Measurements from ENCODE around the gene FAM222A.

Gene FAM222A

DNA sequence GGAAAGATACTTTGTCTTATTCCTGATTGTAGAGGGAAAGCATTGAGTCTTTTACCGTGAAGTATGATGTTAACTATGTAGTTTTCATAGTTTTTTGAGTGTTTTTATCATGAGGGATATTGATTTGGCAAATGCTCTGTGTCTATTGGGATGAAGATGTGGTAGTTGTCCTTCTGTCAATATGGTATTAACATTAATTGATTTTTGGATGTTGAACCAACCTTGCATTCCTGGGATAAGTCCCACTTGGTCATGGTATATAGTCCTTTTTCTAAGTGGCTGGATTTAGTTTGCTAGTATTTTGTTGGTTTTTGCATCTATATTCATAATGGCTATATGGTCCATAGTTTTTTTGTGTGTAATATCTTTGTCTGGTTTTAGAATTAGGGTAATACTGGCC lies 42.8 kb downstream of the FAM222A start:
- DNase-seq (ENCODE audit: low spot score) = no peak
- in situ Hi-C loops (cut with MboI; ENCODE audit: low pct_unique_long_range_greater_than_20kb, low sequenced_read_pairs, unreplicated experiment) = no loop called here
- TF ChIP-seq, protein P1, sequence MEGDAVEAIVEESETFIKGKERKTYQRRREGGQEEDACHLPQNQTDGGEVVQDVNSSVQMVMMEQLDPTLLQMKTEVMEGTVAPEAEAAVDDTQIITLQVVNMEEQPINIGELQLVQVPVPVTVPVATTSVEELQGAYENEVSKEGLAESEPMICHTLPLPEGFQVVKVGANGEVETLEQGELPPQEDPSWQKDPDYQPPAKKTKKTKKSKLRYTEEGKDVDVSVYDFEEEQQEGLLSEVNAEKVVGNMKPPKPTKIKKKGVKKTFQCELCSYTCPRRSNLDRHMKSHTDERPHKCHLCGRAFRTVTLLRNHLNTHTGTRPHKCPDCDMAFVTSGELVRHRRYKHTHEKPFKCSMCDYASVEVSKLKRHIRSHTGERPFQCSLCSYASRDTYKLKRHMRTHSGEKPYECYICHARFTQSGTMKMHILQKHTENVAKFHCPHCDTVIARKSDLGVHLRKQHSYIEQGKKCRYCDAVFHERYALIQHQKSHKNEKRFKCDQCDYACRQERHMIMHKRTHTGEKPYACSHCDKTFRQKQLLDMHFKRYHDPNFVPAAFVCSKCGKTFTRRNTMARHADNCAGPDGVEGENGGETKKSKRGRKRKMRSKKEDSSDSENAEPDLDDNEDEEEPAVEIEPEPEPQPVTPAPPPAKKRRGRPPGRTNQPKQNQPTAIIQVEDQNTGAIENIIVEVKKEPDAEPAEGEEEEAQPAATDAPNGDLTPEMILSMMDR (IDR thresholded peaks at IDR 0.05; ENCODE audit: extremely low read depth, insufficient read depth, missing control alignments) = no peak

DNA sequence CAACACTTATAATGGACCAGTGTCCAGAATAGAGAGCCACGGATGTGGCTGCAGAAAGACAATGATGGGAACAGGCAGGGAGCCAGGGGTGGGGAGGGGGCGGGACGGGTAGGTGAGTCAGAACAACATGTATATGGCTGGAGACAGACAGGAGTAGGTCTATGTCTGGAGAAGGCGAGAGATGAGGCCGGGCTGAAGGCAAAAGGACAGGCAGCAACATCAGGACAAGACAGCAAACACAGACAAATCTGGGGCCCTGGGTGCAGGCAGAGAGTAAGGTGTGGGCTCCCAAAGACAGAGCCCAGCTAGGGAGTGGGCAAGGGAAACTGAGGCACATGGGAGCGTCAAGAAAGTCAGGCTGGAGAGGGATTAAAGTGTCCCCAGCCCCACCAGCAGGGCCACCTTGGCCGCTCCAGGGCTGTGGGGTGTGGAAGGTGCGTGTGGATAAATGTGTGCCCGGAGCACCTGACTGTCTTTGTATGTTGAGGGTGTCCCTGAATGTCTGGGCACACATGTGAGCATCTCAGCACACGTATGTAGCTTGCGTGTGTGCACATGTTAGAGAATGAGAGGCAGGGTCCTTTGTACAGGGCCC lies 44.1 kb downstream of the FAM222A start:
- TF ChIP-seq, protein P1 (IDR thresholded peaks at IDR 0.05; ENCODE audit: extremely low read depth, insufficient read depth, missing control alignments) = no peak
- in situ Hi-C loops (cut with MboI; ENCODE audit: low pct_unique_long_range_greater_than_20kb, low sequenced_read_pairs, unreplicated experiment) = no loop called here
- DNase-seq (ENCODE audit: low spot score) = no peak

DNA sequence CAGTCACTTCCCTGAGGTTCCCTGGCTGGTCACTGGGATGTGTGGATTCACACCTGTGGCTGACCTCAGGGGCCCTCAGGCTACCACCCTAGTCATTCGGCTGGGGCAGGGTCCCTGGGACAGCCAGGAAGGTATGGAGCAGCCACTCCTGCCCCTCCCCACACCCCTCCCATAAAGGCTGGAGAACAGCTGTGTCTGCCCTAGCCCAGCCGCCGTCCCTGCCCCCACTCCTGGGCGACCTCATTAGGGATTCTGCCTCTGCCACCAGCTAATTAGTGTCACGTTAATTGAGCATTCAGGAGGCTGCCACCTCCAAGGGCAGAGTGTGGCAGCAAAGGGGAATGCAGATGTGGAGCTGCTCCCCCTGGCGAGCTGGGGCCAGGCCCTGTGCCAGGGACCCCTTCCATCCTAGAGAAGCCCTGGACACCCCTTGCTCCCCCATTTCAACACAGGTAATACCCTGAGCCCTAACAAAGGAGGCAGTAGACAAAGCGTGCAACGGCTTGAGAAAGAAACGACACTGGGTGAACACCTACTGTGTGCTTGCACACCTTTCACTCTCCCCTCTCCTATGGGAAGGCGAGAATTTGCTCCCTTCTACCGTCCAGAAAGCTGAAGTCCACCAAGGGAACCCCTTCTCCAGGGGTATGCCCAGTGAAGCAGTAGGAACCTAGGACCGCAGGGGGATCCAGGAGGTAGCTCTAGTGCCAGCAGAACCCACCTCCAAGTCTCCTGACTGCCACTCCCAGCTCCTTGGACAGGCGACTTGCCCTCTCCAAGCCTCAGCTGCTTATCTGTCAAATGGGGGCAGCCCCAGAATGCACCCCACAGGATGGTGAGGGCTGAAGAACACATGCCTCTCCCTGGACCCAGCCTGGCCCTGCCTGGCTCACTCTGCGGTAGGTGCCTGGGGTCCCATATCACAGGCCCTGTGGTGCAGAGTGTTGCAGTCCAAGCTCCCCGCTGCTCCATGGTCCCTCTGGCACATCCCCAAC lies 45.1 kb downstream of the FAM222A start:
- DNase-seq (ENCODE audit: low spot score) = no peak
- in situ Hi-C loops (cut with MboI; ENCODE audit: low pct_unique_long_range_greater_than_20kb, low sequenced_read_pairs, unreplicated experiment) = no loop called here
- TF ChIP-seq, protein P1 (IDR thresholded peaks at IDR 0.05; ENCODE audit: extremely low read depth, insufficient read depth, missing control alignments) = no peak

DNA sequence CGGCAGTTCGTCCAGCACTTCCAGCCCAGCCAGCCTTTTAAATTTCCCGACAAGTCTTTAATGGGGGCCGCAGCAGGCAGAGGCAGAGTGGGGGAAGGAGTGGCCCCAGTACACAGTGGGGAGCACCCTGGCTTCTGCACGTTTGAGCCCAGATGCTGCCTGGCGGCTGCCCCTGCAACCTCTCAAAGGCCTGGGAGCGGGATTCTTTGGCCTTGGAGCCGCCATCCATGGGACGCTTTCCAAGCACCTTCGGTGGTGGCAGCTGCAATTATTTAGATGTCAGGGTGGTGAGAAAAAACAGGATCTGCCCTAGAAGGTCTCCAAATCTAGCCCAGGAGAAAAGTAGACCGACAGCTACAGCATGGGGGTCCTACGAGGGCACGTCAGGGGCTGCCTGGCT lies 46.0 kb downstream of the FAM222A start:
- TF ChIP-seq, protein P1 (IDR thresholded peaks at IDR 0.05; ENCODE audit: extremely low read depth, insufficient read depth, missing control alignments) = no peak
- DNase-seq (ENCODE audit: low spot score) = no peak
- in situ Hi-C loops (cut with MboI; ENCODE audit: low pct_unique_long_range_greater_than_20kb, low sequenced_read_pairs, unreplicated experiment) = no loop called here

DNA sequence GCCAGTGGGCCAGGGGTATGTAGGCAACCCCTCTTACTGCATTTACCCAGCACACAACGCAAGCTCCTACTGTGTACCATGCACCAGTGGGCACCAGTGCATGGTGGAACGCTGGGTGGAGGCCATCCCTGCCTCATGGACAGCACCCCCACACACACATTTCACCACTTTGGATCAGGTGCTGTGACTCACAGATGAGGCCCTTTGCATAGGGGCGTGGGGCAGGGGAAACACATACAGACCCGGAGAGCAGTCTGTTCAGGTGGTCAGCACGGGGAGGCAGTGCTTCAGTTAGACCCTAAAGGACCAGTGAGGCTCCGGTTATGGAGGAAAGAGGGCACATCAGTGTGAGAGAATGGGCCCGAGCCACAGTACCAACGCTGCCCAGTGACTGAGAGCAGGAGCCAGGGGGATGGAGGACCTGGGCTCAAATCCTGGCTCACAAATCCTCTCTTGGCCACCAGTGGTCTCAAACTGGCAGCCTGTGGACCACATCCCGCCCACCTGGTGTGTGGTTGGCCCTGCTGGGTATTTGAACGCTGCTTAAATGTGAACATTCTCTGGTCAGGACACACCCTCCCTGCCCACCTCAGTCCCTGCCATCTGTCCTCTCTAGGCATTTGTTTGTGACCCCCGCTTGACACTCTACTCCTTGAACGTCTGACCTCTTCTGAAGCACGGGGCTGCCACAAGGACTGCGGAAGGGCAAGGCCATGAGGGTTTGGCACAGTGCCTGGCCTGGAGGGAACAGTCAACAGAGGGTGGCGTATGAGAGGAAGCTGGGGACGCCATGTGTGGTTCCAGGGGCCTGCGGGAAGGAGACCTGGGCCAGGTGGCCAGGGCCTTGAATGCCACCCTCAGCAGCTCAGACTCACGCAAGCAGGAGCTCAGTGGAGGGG lies 46.7 kb downstream of the FAM222A start:
- DNase-seq (ENCODE audit: low spot score) = no peak
- TF ChIP-seq, protein P1 (IDR thresholded peaks at IDR 0.05; ENCODE audit: extremely low read depth, insufficient read depth, missing control alignments) = no peak
- in situ Hi-C loops (cut with MboI; ENCODE audit: low pct_unique_long_range_greater_than_20kb, low sequenced_read_pairs, unreplicated experiment) = no loop called here

Measured in GM13977 (cell line).